Measurements from ENCODE around the gene LARP1.

The LARP1 gene

DNA sequence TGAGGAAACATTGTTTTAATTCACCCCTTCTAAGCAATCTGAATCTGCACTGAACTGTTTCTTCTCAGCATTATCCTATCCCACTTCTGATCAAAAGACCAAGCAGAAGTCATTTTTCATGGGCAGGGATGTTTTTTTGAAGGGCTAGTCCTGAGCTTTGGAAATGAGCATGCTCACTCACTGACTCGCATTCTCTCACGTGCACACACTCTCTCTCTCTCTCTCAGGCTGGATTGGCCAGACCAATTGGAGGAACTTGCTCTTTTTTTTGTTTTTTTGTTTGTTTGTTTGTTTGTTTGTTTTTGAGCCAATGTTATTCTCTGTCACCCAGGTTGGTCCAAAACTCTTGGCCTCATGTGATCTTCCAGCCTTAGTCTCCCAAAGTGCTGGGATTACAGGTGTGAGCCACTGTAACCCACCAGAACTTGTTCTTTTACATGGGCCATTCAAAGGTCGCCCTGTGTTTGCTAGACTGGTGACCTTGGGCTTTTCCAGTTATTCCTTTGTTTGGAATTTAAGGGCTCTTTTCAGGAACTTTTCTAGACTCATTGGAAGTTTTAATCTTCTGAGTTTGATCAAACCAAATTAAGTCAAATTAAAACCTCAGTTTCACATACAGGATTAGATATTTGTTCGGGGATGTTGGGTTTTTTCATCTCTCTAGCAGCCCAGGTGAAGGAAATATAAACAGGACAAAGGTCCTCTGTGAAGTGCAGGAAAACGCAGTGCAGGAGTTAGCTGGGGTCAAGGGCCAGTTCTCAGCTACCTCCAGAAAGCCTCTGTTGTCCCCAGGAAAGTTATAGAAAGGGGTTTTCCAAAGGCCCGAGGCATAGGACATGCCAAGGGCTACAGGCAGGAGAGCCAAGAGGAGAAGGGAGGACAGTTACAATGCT is 82.1 kb downstream of the LARP1 start:
- DNase-seq (ENCODE audit: low read depth): no peak
- H3K4me3 ChIP-seq (ENCODE audit: low read length): no peak overlapping the region

GRCh38 chr5:154840435-154841272 is 85.5 kb downstream of the LARP1 start:
- no peak for DNase-seq (ENCODE audit: low read depth)
- TF ChIP-seq, protein P1, sequence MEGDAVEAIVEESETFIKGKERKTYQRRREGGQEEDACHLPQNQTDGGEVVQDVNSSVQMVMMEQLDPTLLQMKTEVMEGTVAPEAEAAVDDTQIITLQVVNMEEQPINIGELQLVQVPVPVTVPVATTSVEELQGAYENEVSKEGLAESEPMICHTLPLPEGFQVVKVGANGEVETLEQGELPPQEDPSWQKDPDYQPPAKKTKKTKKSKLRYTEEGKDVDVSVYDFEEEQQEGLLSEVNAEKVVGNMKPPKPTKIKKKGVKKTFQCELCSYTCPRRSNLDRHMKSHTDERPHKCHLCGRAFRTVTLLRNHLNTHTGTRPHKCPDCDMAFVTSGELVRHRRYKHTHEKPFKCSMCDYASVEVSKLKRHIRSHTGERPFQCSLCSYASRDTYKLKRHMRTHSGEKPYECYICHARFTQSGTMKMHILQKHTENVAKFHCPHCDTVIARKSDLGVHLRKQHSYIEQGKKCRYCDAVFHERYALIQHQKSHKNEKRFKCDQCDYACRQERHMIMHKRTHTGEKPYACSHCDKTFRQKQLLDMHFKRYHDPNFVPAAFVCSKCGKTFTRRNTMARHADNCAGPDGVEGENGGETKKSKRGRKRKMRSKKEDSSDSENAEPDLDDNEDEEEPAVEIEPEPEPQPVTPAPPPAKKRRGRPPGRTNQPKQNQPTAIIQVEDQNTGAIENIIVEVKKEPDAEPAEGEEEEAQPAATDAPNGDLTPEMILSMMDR (conservative IDR thresholded peaks at IDR 0.05; ENCODE audit: low read length): no peak
- H3K4me3 ChIP-seq (ENCODE audit: low read length): no peak overlapping the region

More for the DNA sequence above, 82.1 kb downstream of the LARP1 start:
- TF ChIP-seq, protein P1 (conservative IDR thresholded peaks at IDR 0.05; ENCODE audit: low read length): no peak

- DNase-seq (ENCODE audit: low read depth): no peak
- H3K4me3 ChIP-seq (ENCODE audit: low read length): no peak overlapping the region
- TF ChIP-seq, protein P1 (conservative IDR thresholded peaks at IDR 0.05; ENCODE audit: low read length): no peak
These were observed 86.1 kb downstream of the LARP1 start for GRCh38 chr5:154841273-154841661.

- H3K4me3 ChIP-seq (ENCODE audit: low read length): no peak overlapping the region
- TF ChIP-seq, protein P1 (conservative IDR thresholded peaks at IDR 0.05; ENCODE audit: low read length): no peak
- DNase-seq (ENCODE audit: low read depth): no peak
These were observed 87.7 kb downstream of the LARP1 start for GRCh38 chr5:154842689-154843530.

DNA sequence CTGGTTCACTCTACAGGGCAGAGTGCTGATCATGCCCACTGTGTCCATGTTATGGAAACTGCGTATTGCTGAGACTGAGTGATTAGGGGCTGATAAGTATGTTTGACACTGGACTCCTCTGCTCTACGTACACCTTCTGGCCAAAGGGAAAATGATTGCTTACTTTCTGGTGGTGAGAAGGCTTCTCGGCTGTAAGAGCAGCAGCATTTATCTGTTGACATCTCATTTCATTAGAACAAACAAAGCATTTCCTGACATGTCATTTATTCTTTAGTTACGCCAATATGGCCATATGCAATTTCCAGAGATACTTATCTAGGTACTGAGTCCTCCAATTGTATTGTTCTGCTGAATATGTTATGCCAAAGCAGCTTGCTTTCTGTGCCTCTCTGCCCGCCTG is 89.6 kb downstream of the LARP1 start:
- DNase-seq (ENCODE audit: low read depth): no peak
- TF ChIP-seq, protein P1 (conservative IDR thresholded peaks at IDR 0.05; ENCODE audit: low read length): no peak
- H3K4me3 ChIP-seq (ENCODE audit: low read length): no peak overlapping the region

DNA sequence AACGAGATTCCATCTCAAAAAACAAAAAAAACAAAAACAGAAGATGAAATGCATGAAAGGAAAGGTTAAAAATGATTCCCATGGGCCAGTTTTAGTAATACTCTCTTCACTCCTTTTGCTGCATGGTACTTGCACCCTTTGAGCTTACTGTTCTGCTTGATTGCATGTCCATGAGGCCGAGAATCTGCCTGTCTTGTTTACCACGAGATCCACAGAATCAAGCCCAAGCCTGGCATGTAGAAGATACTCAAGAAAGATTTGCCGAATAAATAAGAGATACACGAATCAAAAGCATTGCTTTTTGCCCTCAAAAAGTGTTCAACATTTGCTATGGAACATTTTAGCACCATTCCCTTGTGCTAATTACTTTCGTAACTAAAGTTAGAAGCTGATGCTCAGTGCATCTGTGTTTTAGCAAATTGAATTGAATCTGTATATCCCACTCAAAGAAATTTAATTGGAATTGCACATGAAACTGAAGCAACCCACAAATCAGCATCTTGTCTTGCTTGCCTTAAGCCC is 94.1 kb downstream of the LARP1 start:
- DNase-seq (ENCODE audit: low read depth): no peak
- H3K4me3 ChIP-seq (ENCODE audit: low read length): peak overlapping the region; percentile 76
- TF ChIP-seq, protein P1 (conservative IDR thresholded peaks at IDR 0.05; ENCODE audit: low read length): no peak
